Esophagus squamous epithelium (tissue), 5 donors: Measurements from ENCODE around the gene ADAM22. TPM values are rescaled to one million over a fixed set of nuclear protein-coding genes. Genes with fewer than 3 reads are reported as not detected.

Experiments used
- DNase-seq: peaks from one replicate; lab custom pipeline; 2025; lab: John Stamatoyannopoulos, UW
- H3K27ac ChIP-seq, 4 donors: fragments of 200-600 bp; sonication (generic); one replicate each; pipeline ENCODE4 v1.5.1; 2016 to 2019; ENCODE audit warnings: mild to moderate bottlenecking in 1 of 4
- H3K27me3 ChIP-seq, 4 donors: fragments of 200-600 bp; sonication (generic); 1 replicate in 3 of 4; 2 replicates in 1 of 4; pipeline versions ENCODE4 v1.5.1 to v1.6.0; 2017 to 2021; ENCODE audit warnings: antibody characterized with exemption in 1 of 4
- H3K36me3 ChIP-seq, 3 donors: fragments of 200-600 bp; sonication (generic); one replicate each; pipeline ENCODE4 v1.5.1; 2016 to 2019
- H3K4me1 ChIP-seq, 3 donors: fragments of 200-600 bp; sonication (generic); one replicate each; pipeline ENCODE4 v1.5.1; 2017 to 2019
- H3K4me3 ChIP-seq, 4 donors: fragments of 200-600 bp; sonication (generic); 1 replicate in 3 of 4; 2 replicates in 1 of 4; pipeline ENCODE4 v1.5.1; 2016 to 2019; ENCODE audit warnings: mild to moderate bottlenecking in 2 of 4, moderate library complexity in 1 of 4
- H3K9me3 ChIP-seq, 3 donors: fragments of 200-600 bp; sonication (generic); one replicate each; pipeline ENCODE4 v1.5.1; 2016 to 2019
- POLR2A ChIP-seq, 4 donors: fragments of 450-650 bp; IDR thresholded peaks; one replicate each; pipeline ENCODE4 v1.6.1; 2017; ENCODE audit warnings: antibody characterized with exemption in 4 of 4, mild to moderate bottlenecking in 4 of 4, moderate library complexity in 3 of 4
- WGBS, 2 donors: methylation state at CpG; one replicate each; pipeline ENCODE4 v1.1.5; 2018; 5-methylcytosine and 5-hydroxymethylcytosine counted together
- intact Hi-C: fragments of 100-400 bp; cut with DNase I; formaldehyde crosslinking; loops from one replicate; pipeline ENCODE4 v1.15.0; 2022
- total RNA-seq, 4 donors: library from RNA; depleted of rRNA; stranded (reverse); fragments of >200 nt; gene quantifications; one replicate each; pipeline ENCODE4 v1.1.0, GENCODE V29; 2016
- TF ChIP-seq, protein P1 (sequence below), 6 experiments: fragments of 450-650 bp in 4 of 6; fragments of 200-600 bp in 2 of 6; sonication (generic) in 2 of 6; IDR thresholded peaks; one replicate each; pipeline ENCODE4 v1.5.1; 2016 to 2019; ENCODE audit warnings: antibody characterized with exemption in 6 of 6, mild to moderate bottlenecking in 4 of 6, moderate library complexity in 4 of 6
- donor health status: DM: yes; HTN: yes; CAD: no.

Gene ADAM22
- total RNA-seq, 4 donors from 2014 or later: 0.61 to 1.4 (median 1.1) TPM

- no peak for DNase-seq
- no peak overlapping the region for H3K27ac ChIP-seq
- H3K9me3 ChIP-seq: no peaks in the 10 kb centered on the region
- intact Hi-C loops: no loop called here
- TF ChIP-seq POLR2A (IDR thresholded peaks at IDR 0.05): no peak
- TF ChIP-seq, protein P1, sequence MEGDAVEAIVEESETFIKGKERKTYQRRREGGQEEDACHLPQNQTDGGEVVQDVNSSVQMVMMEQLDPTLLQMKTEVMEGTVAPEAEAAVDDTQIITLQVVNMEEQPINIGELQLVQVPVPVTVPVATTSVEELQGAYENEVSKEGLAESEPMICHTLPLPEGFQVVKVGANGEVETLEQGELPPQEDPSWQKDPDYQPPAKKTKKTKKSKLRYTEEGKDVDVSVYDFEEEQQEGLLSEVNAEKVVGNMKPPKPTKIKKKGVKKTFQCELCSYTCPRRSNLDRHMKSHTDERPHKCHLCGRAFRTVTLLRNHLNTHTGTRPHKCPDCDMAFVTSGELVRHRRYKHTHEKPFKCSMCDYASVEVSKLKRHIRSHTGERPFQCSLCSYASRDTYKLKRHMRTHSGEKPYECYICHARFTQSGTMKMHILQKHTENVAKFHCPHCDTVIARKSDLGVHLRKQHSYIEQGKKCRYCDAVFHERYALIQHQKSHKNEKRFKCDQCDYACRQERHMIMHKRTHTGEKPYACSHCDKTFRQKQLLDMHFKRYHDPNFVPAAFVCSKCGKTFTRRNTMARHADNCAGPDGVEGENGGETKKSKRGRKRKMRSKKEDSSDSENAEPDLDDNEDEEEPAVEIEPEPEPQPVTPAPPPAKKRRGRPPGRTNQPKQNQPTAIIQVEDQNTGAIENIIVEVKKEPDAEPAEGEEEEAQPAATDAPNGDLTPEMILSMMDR (IDR thresholded peaks at IDR 0.05): no peak
- H3K27me3 ChIP-seq: no peaks in the 10 kb centered on the region
- WGBS, 2 donors: 93 to 97% methylated on average over 1 of the region's 1 CpG
- H3K36me3 ChIP-seq: no peaks in the 10 kb centered on the region
- no peaks in the 10 kb centered on the region for H3K4me1 ChIP-seq
- H3K4me3 ChIP-seq: no peak overlapping the region
These were observed 108.8 kb downstream of the ADAM22 start for GRCh38 chr7:88042803-88043202.

DNA sequence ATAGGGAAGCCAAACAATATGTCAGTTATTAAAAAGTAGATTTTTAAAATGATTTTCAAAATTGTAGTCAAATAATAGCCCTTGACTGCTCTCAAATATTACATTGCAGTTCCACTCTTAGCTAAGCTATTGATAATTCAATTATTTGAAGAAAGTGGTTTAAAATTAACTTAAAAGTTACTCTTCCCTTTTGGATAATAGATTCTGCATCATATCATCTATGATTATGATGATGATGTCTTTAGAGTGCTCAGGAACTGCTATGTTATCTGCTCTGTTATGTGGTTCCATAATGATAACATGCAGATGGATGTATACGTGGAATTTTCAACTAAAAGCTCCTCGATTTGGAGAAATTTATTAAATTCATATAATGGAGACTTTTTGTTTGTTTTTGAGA lies 110.0 kb downstream of the ADAM22 start:
- no peaks in the 10 kb centered on the region for H3K9me3 ChIP-seq
- intact Hi-C loops: no loop called here
- H3K4me3 ChIP-seq: no peak overlapping the region
- no peak for DNase-seq
- H3K27ac ChIP-seq: no peak overlapping the region
- 86 to 92% methylated on average over 2 of the region's 2 CpGs for WGBS, 2 donors
- H3K36me3 ChIP-seq: no peaks in the 10 kb centered on the region
- no peaks in the 10 kb centered on the region for H3K4me1 ChIP-seq
- no peaks in the 10 kb centered on the region for H3K27me3 ChIP-seq
- TF ChIP-seq, protein P1 (IDR thresholded peaks at IDR 0.05): no peak
- no peak for TF ChIP-seq POLR2A (IDR thresholded peaks at IDR 0.05)

GRCh38 chr7:88046839-88047573 lies 113.0 kb downstream of the ADAM22 start:
- Histone ChIP-seq H3K27ac (no peak overlapping the region), H3K36me3 (no peaks in the 10 kb centered on the region), H3K9me3 (no peaks in the 10 kb centered on the region), H3K4me3 (no peak overlapping the region), H3K4me1 (no peaks in the 10 kb centered on the region), H3K27me3 (no peaks in the 10 kb centered on the region)
- 56 to 89% methylated on average over 1 of the region's 1 CpG for whole genome bisulfite sequencing, 2 donors
- no peak for DNase-seq
- intact Hi-C loops: no loop called here
- no peak for TF ChIP-seq POLR2A (IDR thresholded peaks at IDR 0.05)
- TF ChIP-seq, protein P1 (IDR thresholded peaks at IDR 0.05): no peak

DNA sequence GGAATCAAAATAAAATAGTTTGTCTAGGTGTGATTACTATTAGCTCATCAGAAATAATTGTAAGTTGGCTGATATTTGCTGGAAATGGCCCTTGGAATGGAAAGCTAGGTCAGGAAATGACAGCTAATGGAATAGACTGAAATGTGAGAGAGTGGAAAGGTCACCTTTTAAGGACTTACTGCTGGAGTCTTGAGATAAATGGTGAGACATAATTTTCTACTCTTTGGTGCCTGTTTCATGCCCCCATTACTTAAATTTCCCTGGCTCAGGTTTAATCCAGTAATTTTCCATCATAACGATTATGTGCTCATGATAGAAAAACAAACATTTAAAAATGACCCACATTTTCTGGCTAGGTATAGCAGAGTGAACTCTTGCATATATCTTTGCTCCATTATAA lies 123.6 kb downstream of the ADAM22 start:
- H3K4me1 ChIP-seq: no peaks in the 10 kb centered on the region
- DNase-seq: no peak

DNA sequence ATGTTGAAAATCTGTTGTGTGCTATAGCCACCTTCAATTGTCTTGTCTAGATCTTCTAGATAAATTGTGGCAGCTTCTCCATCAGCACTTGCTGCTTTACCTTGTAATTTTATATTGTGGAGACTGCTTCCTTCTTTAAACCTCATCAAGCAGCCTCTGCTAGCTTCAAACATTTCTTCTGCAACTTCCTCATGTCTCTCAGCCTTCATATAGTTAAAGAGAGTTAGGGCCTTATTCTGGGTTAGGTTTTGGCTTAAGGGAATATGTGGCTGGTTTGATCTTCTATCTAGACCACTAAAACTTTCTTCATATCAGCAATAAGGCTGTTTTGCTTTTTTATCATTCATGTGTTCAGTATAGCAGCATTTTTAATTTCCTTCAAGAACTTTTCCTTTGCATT lies 128.2 kb downstream of the ADAM22 start:
- DNase-seq: no peak
- intact Hi-C loops: no loop called here
- TF ChIP-seq, protein P1 (IDR thresholded peaks at IDR 0.05): no peak
- no peak for TF ChIP-seq POLR2A (IDR thresholded peaks at IDR 0.05)

More for the DNA sequence above, 123.6 kb downstream of the ADAM22 start:
- 71 to 74% methylated on average over 1 of the region's 1 CpG for WGBS, 2 donors
- Histone ChIP-seq H3K4me3 (no peak overlapping the region), H3K9me3 (no peaks in the 10 kb centered on the region), H3K27ac (no peak overlapping the region), H3K27me3 (no peaks in the 10 kb centered on the region), H3K36me3 (no peaks in the 10 kb centered on the region)
- intact Hi-C loops: no loop called here
- TF ChIP-seq, protein P1 (IDR thresholded peaks at IDR 0.05): no peak
- TF ChIP-seq POLR2A (IDR thresholded peaks at IDR 0.05): no peak

More for the DNA sequence above, 128.2 kb downstream of the ADAM22 start:
- no peak overlapping the region for H3K27ac ChIP-seq
- no peaks in the 10 kb centered on the region for H3K9me3 ChIP-seq
- no peaks in the 10 kb centered on the region for H3K4me1 ChIP-seq
- no peaks in the 10 kb centered on the region for H3K36me3 ChIP-seq
- no peak overlapping the region for H3K4me3 ChIP-seq
- H3K27me3 ChIP-seq: no peaks in the 10 kb centered on the region
